ENCODE measurements around the gene SETD3. TPM values are rescaled to one million over a fixed set of nuclear protein-coding genes. Genes with fewer than 3 reads are reported as not detected.

SETD3 gene
- total RNA-seq, 1 donor from 2014 or later, result 49.1 TPM

GRCh38 chr14:99480917-99481744 lies 472 bp upstream of the SETD3 start, which contains the start of gene CCNK:
TSS of gene CCNK (plus strand) at chr14:99481409. CDS start at chr14:99492678, 11,269 bp downstream.
- H3K9me3 Mint-ChIP-seq (ENCODE audit: unreplicated experiment), result no peaks in the 10 kb centered on the region
- TF ChIP-seq CTCF (IDR thresholded peaks at IDR 0.05), result no peak
- H3K4me1 Mint-ChIP-seq (ENCODE audit: unreplicated experiment), result peaks cover 44% of the 10 kb centered on the region
- no peaks in the 10 kb centered on the region for H3K36me3 Mint-ChIP-seq (ENCODE audit: unreplicated experiment)
- peak within 1 kb of the TSS; percentile 98 for H3K27ac Mint-ChIP-seq (ENCODE audit: unreplicated experiment)
- DNase-seq (ENCODE audit: extremely low spot score, unreplicated experiment), result peak; percentile 100
- peak within 1 kb of the TSS; percentile 95 for H3K4me3 Mint-ChIP-seq (ENCODE audit: unreplicated experiment)
- no peaks in the 10 kb centered on the region for H3K27me3 Mint-ChIP-seq (ENCODE audit: unreplicated experiment)

- H3K27ac Mint-ChIP-seq (ENCODE audit: unreplicated experiment), result peak overlapping the region; percentile 93
- no peaks in the 10 kb centered on the region for H3K27me3 Mint-ChIP-seq (ENCODE audit: unreplicated experiment)
- peak overlapping the region; percentile 93 for H3K4me3 Mint-ChIP-seq (ENCODE audit: unreplicated experiment)
- DNase-seq (ENCODE audit: extremely low spot score, unreplicated experiment), result no peak
- H3K36me3 Mint-ChIP-seq (ENCODE audit: unreplicated experiment), result no peaks in the 10 kb centered on the region
- H3K4me1 Mint-ChIP-seq (ENCODE audit: unreplicated experiment), result peaks cover 42% of the 10 kb centered on the region
- no peaks in the 10 kb centered on the region for H3K9me3 Mint-ChIP-seq (ENCODE audit: unreplicated experiment)
- TF ChIP-seq CTCF (IDR thresholded peaks at IDR 0.05), result no peak
Measured at GRCh38 chr14:99479160-99479905, 1.3 kb downstream of the SETD3 start.

- peak overlapping the region; percentile 8 for H3K4me3 Mint-ChIP-seq (ENCODE audit: unreplicated experiment)
- no peaks in the 10 kb centered on the region for H3K36me3 Mint-ChIP-seq (ENCODE audit: unreplicated experiment)
- peak overlapping the region; percentile 23 for H3K27ac Mint-ChIP-seq (ENCODE audit: unreplicated experiment)
- H3K4me1 Mint-ChIP-seq (ENCODE audit: unreplicated experiment), result peaks cover 37% of the 10 kb centered on the region
- TF ChIP-seq CTCF (IDR thresholded peaks at IDR 0.05), result no peak
- H3K9me3 Mint-ChIP-seq (ENCODE audit: unreplicated experiment), result no peaks in the 10 kb centered on the region
- DNase-seq (ENCODE audit: extremely low spot score, unreplicated experiment), result no peak
- no peaks in the 10 kb centered on the region for H3K27me3 Mint-ChIP-seq (ENCODE audit: unreplicated experiment)
Measured at GRCh38 chr14:99478128-99478527, 2.5 kb downstream of the SETD3 start.

GRCh38 chr14:99476864-99477263 lies 3.8 kb downstream of the SETD3 start:
- no peak overlapping the region for H3K4me3 Mint-ChIP-seq (ENCODE audit: unreplicated experiment)
- no peaks in the 10 kb centered on the region for H3K27me3 Mint-ChIP-seq (ENCODE audit: unreplicated experiment)
- peaks cover 32% of the 10 kb centered on the region for H3K4me1 Mint-ChIP-seq (ENCODE audit: unreplicated experiment)
- no peak for TF ChIP-seq CTCF (IDR thresholded peaks at IDR 0.05)
- no peaks in the 10 kb centered on the region for H3K9me3 Mint-ChIP-seq (ENCODE audit: unreplicated experiment)
- H3K27ac Mint-ChIP-seq (ENCODE audit: unreplicated experiment), result no peak overlapping the region
- no peak for DNase-seq (ENCODE audit: extremely low spot score, unreplicated experiment)
- H3K36me3 Mint-ChIP-seq (ENCODE audit: unreplicated experiment), result no peaks in the 10 kb centered on the region

- DNase-seq (ENCODE audit: extremely low spot score, unreplicated experiment), result no peak
Measured at GRCh38 chr14:99475660-99476059, 5.0 kb downstream of the SETD3 start.

More at GRCh38 chr14:99475660-99476059, 5.0 kb downstream of the SETD3 start:
- H3K4me3 Mint-ChIP-seq (ENCODE audit: unreplicated experiment), result no peak overlapping the region
- no peaks in the 10 kb centered on the region for H3K36me3 Mint-ChIP-seq (ENCODE audit: unreplicated experiment)
- no peak for TF ChIP-seq CTCF (IDR thresholded peaks at IDR 0.05)
- H3K4me1 Mint-ChIP-seq (ENCODE audit: unreplicated experiment), result peaks cover 35% of the 10 kb centered on the region
- no peak overlapping the region for H3K27ac Mint-ChIP-seq (ENCODE audit: unreplicated experiment)
- no peaks in the 10 kb centered on the region for H3K9me3 Mint-ChIP-seq (ENCODE audit: unreplicated experiment)
- no peaks in the 10 kb centered on the region for H3K27me3 Mint-ChIP-seq (ENCODE audit: unreplicated experiment)
